Endothelial cell (in vitro differentiated cells): ENCODE results near the gene CADPS. TPM values are rescaled to one million over a fixed set of nuclear protein-coding genes. Genes with fewer than 3 reads are reported as not detected.

ENCODE experiments used
- DNase-seq: peaks from one replicate; pipeline ENCODE4 v3.0.0; 2021; ENCODE audit warnings: low spot score
- H3K27ac Mint-ChIP-seq: one replicate; pipeline ENCODE4 v1.8.0; 2021; ENCODE audit warnings: mixed read lengths, inconsistent platforms; ENCODE audit not compliant: unreplicated experiment
- H3K27me3 Mint-ChIP-seq: one replicate; pipeline ENCODE4 v1.8.0; 2021; ENCODE audit warnings: mild to moderate bottlenecking, moderate library complexity, mixed read lengths, inconsistent platforms; ENCODE audit not compliant: unreplicated experiment
- H3K36me3 Mint-ChIP-seq: one replicate; pipeline ENCODE4 v1.8.0; 2021; ENCODE audit warnings: mild to moderate bottlenecking, low read depth, mixed read lengths, inconsistent platforms; ENCODE audit not compliant: unreplicated experiment
- H3K4me1 Mint-ChIP-seq: one replicate; pipeline ENCODE4 v1.8.0; 2021; ENCODE audit warnings: mild to moderate bottlenecking, mixed read lengths, inconsistent platforms; ENCODE audit not compliant: unreplicated experiment
- H3K4me3 Mint-ChIP-seq: one replicate; pipeline ENCODE4 v1.8.0; 2021; ENCODE audit warnings: mild to moderate bottlenecking, mixed read lengths, inconsistent platforms; ENCODE audit not compliant: unreplicated experiment
- H3K9me3 Mint-ChIP-seq: one replicate; pipeline ENCODE4 v1.8.0; 2021; ENCODE audit warnings: mixed read lengths, inconsistent platforms; ENCODE audit not compliant: unreplicated experiment
- total RNA-seq: library from RNA; stranded (reverse); fragmentation: NEBNext Ultra II Directional; extraction: Animal tissue kit (Norgen Biotek cat#: 25700); gene quantifications from one replicate; pipeline ENCODE4 v1.2.1, GENCODE V29; 2021; ENCODE audit not compliant: unreplicated experiment
- TF ChIP-seq, protein P1 (sequence below): fragments of 200-600 bp; sonication (generic); IDR thresholded peaks from one replicate; pipeline ENCODE4 v1.5.0; 2021; ENCODE audit warnings: antibody characterized with exemption; ENCODE audit not compliant: unreplicated experiment

Gene CADPS
- total RNA-seq, 1 donor from 2014 or later: 0.26 TPM

DNA sequence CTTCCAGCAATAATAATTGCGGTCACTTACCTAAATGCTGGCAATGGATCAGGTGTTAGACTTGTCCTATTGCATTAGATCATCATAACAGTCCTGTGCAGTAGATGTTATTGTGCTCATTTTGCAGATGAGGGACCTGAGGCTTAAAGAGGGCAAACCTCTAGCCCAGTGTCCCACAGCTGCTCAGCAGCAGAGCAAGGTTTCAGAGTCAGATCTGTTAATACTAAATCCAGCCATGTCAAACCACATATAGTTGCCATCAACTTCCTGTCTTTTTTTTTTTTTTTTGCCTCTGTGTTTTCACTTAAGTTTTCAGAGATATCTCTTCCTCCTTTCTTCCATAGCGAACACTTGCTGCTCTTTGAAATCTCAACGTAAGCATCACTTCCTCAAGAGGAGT lies 514.0 kb downstream of the CADPS start:
- TF ChIP-seq, protein P1, sequence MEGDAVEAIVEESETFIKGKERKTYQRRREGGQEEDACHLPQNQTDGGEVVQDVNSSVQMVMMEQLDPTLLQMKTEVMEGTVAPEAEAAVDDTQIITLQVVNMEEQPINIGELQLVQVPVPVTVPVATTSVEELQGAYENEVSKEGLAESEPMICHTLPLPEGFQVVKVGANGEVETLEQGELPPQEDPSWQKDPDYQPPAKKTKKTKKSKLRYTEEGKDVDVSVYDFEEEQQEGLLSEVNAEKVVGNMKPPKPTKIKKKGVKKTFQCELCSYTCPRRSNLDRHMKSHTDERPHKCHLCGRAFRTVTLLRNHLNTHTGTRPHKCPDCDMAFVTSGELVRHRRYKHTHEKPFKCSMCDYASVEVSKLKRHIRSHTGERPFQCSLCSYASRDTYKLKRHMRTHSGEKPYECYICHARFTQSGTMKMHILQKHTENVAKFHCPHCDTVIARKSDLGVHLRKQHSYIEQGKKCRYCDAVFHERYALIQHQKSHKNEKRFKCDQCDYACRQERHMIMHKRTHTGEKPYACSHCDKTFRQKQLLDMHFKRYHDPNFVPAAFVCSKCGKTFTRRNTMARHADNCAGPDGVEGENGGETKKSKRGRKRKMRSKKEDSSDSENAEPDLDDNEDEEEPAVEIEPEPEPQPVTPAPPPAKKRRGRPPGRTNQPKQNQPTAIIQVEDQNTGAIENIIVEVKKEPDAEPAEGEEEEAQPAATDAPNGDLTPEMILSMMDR: no peak
- no peak overlapping the region for H3K27ac Mint-ChIP-seq
- H3K27me3 Mint-ChIP-seq: peaks cover 3% of the 10 kb centered on the region

DNA sequence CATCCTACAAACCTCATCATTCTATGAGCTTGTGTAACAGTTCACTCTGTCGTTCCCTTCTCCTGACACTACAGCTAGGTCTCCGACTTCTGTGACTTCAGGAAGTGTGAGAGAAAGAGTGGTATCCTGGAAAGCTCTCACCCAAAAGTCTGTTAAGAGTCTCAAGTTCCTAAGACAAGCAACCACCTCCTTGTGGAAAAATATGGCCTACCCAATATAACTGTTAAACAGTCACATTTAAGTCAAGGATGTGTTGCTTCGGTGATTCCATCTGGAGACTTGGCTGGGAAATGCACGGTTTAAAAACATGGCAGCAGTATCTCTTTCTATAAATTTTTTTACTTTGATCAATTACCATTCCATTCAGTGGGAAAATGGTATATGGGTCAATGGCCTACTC lies 515.7 kb downstream of the CADPS start:
- no peaks in the 10 kb centered on the region for H3K9me3 Mint-ChIP-seq
- no peak overlapping the region for H3K27ac Mint-ChIP-seq
- no peaks in the 10 kb centered on the region for H3K4me1 Mint-ChIP-seq
- no peaks in the 10 kb centered on the region for H3K36me3 Mint-ChIP-seq
- H3K27me3 Mint-ChIP-seq: peaks cover 3% of the 10 kb centered on the region
- no peak for DNase-seq
- no peak overlapping the region for H3K4me3 Mint-ChIP-seq
- TF ChIP-seq, protein P1: no peak

More for the DNA sequence above, 514.0 kb downstream of the CADPS start:
- Mint-ChIP-seq H3K36me3 (no peaks in the 10 kb centered on the region), H3K4me3 (no peak overlapping the region), H3K4me1 (peaks cover 6% of the 10 kb centered on the region), H3K9me3 (no peaks in the 10 kb centered on the region)
- DNase-seq: no peak

DNA sequence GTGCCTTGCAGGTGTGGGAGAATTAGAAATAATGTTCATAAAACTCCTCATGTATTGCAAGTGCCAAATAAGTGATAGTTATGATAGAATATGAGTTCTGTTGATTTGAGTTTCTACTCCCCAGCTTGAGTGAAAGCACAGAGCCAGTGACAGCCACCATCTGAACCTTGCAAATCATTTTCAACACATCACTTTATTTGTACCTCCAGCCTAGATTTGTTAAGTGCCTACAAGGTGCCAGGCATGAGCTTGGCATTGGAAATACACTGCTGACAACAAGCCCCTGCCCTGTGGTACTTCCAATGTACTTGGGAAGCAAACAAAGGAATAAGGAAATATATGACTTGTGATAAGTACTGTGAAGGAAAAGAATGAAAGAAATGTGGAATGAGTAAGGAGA lies 518.9 kb downstream of the CADPS start:
- no peak for DNase-seq
- no peaks in the 10 kb centered on the region for H3K27me3 Mint-ChIP-seq

GRCh38 chr3:62355703-62356102 lies 519.5 kb downstream of the CADPS start:
- TF ChIP-seq, protein P1: no peak
- no peaks in the 10 kb centered on the region for H3K27me3 Mint-ChIP-seq

More for the DNA sequence above, 518.9 kb downstream of the CADPS start:
- H3K27ac Mint-ChIP-seq: no peak overlapping the region
- TF ChIP-seq, protein P1: no peak
- no peaks in the 10 kb centered on the region for H3K9me3 Mint-ChIP-seq
- no peaks in the 10 kb centered on the region for H3K4me1 Mint-ChIP-seq
- H3K4me3 Mint-ChIP-seq: no peak overlapping the region
- H3K36me3 Mint-ChIP-seq: no peaks in the 10 kb centered on the region

More at GRCh38 chr3:62355703-62356102, 519.5 kb downstream of the CADPS start:
- Mint-ChIP-seq H3K9me3 (no peaks in the 10 kb centered on the region), H3K36me3 (no peaks in the 10 kb centered on the region), H3K4me3 (no peak overlapping the region), H3K27ac (no peak overlapping the region), H3K4me1 (no peaks in the 10 kb centered on the region)
- DNase-seq: no peak
